GM23338 (cell line): Measurements from ENCODE around the gene VSTM2B. TPM values are rescaled to one million over a fixed set of nuclear protein-coding genes. Genes with fewer than 3 reads are reported as not detected.

ENCODE experiments used
- ATAC-seq: fragments of 200-7000 bp; cut with Tn5 transposase; 3 replicates; pipeline ENCODE4 v1.9.1; 2020
- DNase-seq: peaks from one replicate; pipeline ENCODE4 v3.0.0-alpha.2; 2015; ENCODE audit warnings: low spot score
- H2AFZ ChIP-seq: fragments of 200-600 bp; sonication (generic); 2 replicates; pipeline ENCODE4 v1.8.0; 2016; ENCODE audit warnings: antibody characterized with exemption, mild to moderate bottlenecking, moderate library complexity
- H3F3A ChIP-seq: fragments of 200-600 bp; sonication (generic); replicated peaks from 2 replicates; pipeline ENCODE4 v1.8.0; 2017; ENCODE audit warnings: antibody characterized with exemption, mixed run types, low read depth
- H3K27ac ChIP-seq: fragments of 200-600 bp; sonication (generic); 2 replicates; pipeline ENCODE4 v1.6.1; 2016; ENCODE audit warnings: low read depth
- H3K27me3 ChIP-seq: fragments of 200-600 bp; sonication (generic); 2 replicates; pipeline ENCODE4 v1.8.0; 2016; ENCODE audit warnings: mild to moderate bottlenecking, mixed run types, moderate library complexity; ENCODE audit not compliant: insufficient read depth
- H3K36me3 ChIP-seq: fragments of 200-600 bp; sonication (generic); 2 replicates; pipeline ENCODE4 v1.8.0; 2016; ENCODE audit warnings: mild to moderate bottlenecking; ENCODE audit not compliant: insufficient read depth
- H3K4me1 ChIP-seq: fragments of 200-600 bp; sonication (generic); 2 replicates; pipeline ENCODE4 v1.8.0; 2016; ENCODE audit warnings: mild to moderate bottlenecking, moderate library complexity; ENCODE audit not compliant: insufficient read depth
- H3K4me2 ChIP-seq: fragments of 200-600 bp; sonication (generic); 2 replicates; pipeline ENCODE4 v1.7.1; 2017; ENCODE audit warnings: mixed run types
- H3K4me3 ChIP-seq: fragments of 200-600 bp; sonication (generic); 2 replicates; pipeline ENCODE4 v1.6.1; 2016; ENCODE audit warnings: mixed run types
- H3K79me2 ChIP-seq: fragments of 200-600 bp; sonication (generic); replicated peaks from 2 replicates; pipeline ENCODE4 v1.8.0; 2017; ENCODE audit warnings: mild to moderate bottlenecking; ENCODE audit not compliant: insufficient read depth
- H3K9me2 ChIP-seq: fragments of 200-600 bp; sonication (generic); 2 replicates; pipeline ENCODE4 v1.8.0; 2017; ENCODE audit not compliant: insufficient read depth
- H4K20me1 ChIP-seq: fragments of 200-600 bp; sonication (generic); replicated peaks from 2 replicates; pipeline ENCODE4 v1.8.0; 2017; ENCODE audit warnings: mild to moderate bottlenecking; ENCODE audit not compliant: insufficient read depth
- H3K27ac Mint-ChIP-seq: 2 replicates; pipeline ENCODE4 v1.8.0; 2020; ENCODE audit warnings: inconsistent platforms, mild to moderate bottlenecking, moderate library complexity, mixed read lengths
- H3K27me3 Mint-ChIP-seq: 3 replicates; pipeline ENCODE4 v1.8.0; 2022; ENCODE audit warnings: low read depth, mild to moderate bottlenecking, moderate library complexity, mixed read lengths, inconsistent platforms; ENCODE audit not compliant: insufficient read depth, poor library complexity
- H3K36me3 Mint-ChIP-seq: 3 replicates; pipeline ENCODE4 v1.8.0; 2021; ENCODE audit warnings: low read depth, mild to moderate bottlenecking, inconsistent platforms, moderate library complexity, mixed read lengths
- H3K4me1 Mint-ChIP-seq: 3 replicates; pipeline ENCODE4 v1.8.0; 2020; ENCODE audit warnings: mild to moderate bottlenecking, inconsistent platforms, mixed read lengths
- H3K4me3 Mint-ChIP-seq: 3 replicates; pipeline ENCODE4 v1.8.0; 2021; ENCODE audit warnings: moderate library complexity, mild to moderate bottlenecking, inconsistent platforms, mixed read lengths
- H3K9me3 Mint-ChIP-seq: 3 replicates; pipeline ENCODE4 v1.8.0; 2020; ENCODE audit warnings: moderate library complexity, mild to moderate bottlenecking, inconsistent platforms, mixed read lengths
- EZH2 ChIP-seq: fragments of 200-600 bp; sonication (generic); IDR thresholded peaks from one replicate; pipeline ENCODE4 v1.8.0; 2017; ENCODE audit warnings: antibody characterized with exemption, mild to moderate bottlenecking, low read depth; ENCODE audit not compliant: unreplicated experiment
- ZNF462 ChIP-seq: fragments of 250-450 bp; sonication (Bioruptor Pico); IDR thresholded peaks from 2 replicates; pipeline ENCODE4 v1.5.0; 2020; ENCODE audit warnings: mild to moderate bottlenecking, moderate library complexity
- polyA plus RNA-seq: library from polyadenylated mRNA; unstranded; fragments of >200 nt; fragmentation: Nextera tagmentation; extraction: Ambion mirVana; gene quantifications from 2 replicates; pipeline ENCODE4 v1.2.1, GENCODE V29; 2016
- total RNA-seq: library from RNA; depleted of rRNA; stranded (reverse); fragments of >200 nt; shearing (Covaris generic); gene quantifications from 2 replicates; pipeline ENCODE4 v1.2.3, GENCODE V29; 2014

Gene VSTM2B
- total and polyA plus RNA-seq, 2 experiments from 2014 or later, result 1.2 to 1.8 TPM

GRCh38 chr19:29526730-29527499 lies 1.1 kb downstream of the VSTM2B start:
- ATAC-seq (peak; percentile 0; the same call in 2 of the 3 replicates), DNase-seq (peak; percentile 57)
- Histone ChIP-seq H2AFZ (peak overlapping the region; percentile 74; the same call in 1 of the 2 replicates), H3K4me2 (peak overlapping the region; percentile 93), H3K4me1 (peaks cover 12% of the 10 kb centered on the region; the same call in 1 of the 2 replicates), H4K20me1 (no peaks in the 10 kb centered on the region; the same call in 1 of the 2 replicates), H3F3A (peaks cover 6% of the 10 kb centered on the region; the same call in 1 of the 2 replicates), H3K27me3 (peaks cover 93% of the 10 kb centered on the region), H3K79me2 (no peaks in the 10 kb centered on the region), H3K9me2 (no peaks in the 10 kb centered on the region), H3K4me3 (peak overlapping the region; percentile 84), H3K36me3 (no peaks in the 10 kb centered on the region), H3K27ac (no peak overlapping the region)
- no peak overlapping the region for H3K27ac Mint-ChIP-seq
- H3K4me1 Mint-ChIP-seq, result peaks cover 21% of the 10 kb centered on the region
- peaks cover 78% of the 10 kb centered on the region for H3K27me3 Mint-ChIP-seq
- peaks cover 4% of the 10 kb centered on the region for H3K9me3 Mint-ChIP-seq
- H3K36me3 Mint-ChIP-seq, result peaks cover 3% of the 10 kb centered on the region; the same call in 1 of the 3 replicates
- no peak for TF ChIP-seq ZNF462 (CRISPR knock-in tag)
- peak; percentile 62 for TF ChIP-seq EZH2
- peak overlapping the region; percentile 74 for H3K4me3 Mint-ChIP-seq
